WI38 (cell line): ENCODE measurements around the gene ZNF780B.
"Not testable (repeated sequence)": the region's sequence is repeated elsewhere in the genome, so short reads cannot be mapped to it uniquely, and the experiment has no call there.

Experiments used
- H3K4me3 ChIP-seq: 2 replicates; pipeline ENCODE4 v1.5.1; 2011; ENCODE audit warnings: low read depth, mild to moderate bottlenecking, control low read depth, low read length
- CTCF ChIP-seq: IDR thresholded peaks from 2 replicates; pipeline ENCODE4 v1.5.1; 2012; ENCODE audit warnings: low read depth, mild to moderate bottlenecking, control low read depth, low read length

ZNF780B gene

GRCh38 chr19:40078377-40078776, 22.3 kb upstream of the ZNF780B start:
- no peak for TF ChIP-seq CTCF
- H3K4me3 ChIP-seq, result no peak overlapping the region

GRCh38 chr19:40070058-40070457, 14.0 kb upstream of the ZNF780B start:
- no peak for TF ChIP-seq CTCF
- no peak overlapping the region for H3K4me3 ChIP-seq

- no peak overlapping the region for H3K4me3 ChIP-seq
- TF ChIP-seq CTCF, result no peak
Observed at GRCh38 chr19:40059624-40060023, 3.6 kb upstream of the ZNF780B start.

- no peak for TF ChIP-seq CTCF
- H3K4me3 ChIP-seq, result no peak overlapping the region
Observed at GRCh38 chr19:40057166-40057565, 1.1 kb upstream of the ZNF780B start.

- TF ChIP-seq CTCF, result no peak
- H3K4me3 ChIP-seq, result peak overlapping the region; percentile 73
Observed at GRCh38 chr19:40056505-40056904, 474 bp upstream of the ZNF780B start.

- H3K4me3 ChIP-seq, result peak overlapping the region; percentile 73
- TF ChIP-seq CTCF, result no peak
Observed at GRCh38 chr19:40055049-40055448, 982 bp downstream of the ZNF780B start.

GRCh38 chr19:40054632-40055031, 1.4 kb downstream of the ZNF780B start:
- TF ChIP-seq CTCF, result no peak
- H3K4me3 ChIP-seq, result no peak overlapping the region

- H3K4me3 ChIP-seq, result no peak overlapping the region
- no peak for TF ChIP-seq CTCF
Observed at GRCh38 chr19:40053491-40053890, 2.5 kb downstream of the ZNF780B start.

- H3K4me3 ChIP-seq, result not testable (repeated sequence)
Observed at GRCh38 chr19:40041718-40042117, 14.3 kb downstream of the ZNF780B start.

- not testable (repeated sequence) for H3K4me3 ChIP-seq
Observed at GRCh38 chr19:40038047-40038446, 18.0 kb downstream of the ZNF780B start.
